Measurements from ENCODE around the gene ERFL.
"Not testable (repeated sequence)": the region's sequence is repeated elsewhere in the genome, so short reads cannot be mapped to it uniquely, and the experiment has no call there.

Gene ERFL

DNA sequence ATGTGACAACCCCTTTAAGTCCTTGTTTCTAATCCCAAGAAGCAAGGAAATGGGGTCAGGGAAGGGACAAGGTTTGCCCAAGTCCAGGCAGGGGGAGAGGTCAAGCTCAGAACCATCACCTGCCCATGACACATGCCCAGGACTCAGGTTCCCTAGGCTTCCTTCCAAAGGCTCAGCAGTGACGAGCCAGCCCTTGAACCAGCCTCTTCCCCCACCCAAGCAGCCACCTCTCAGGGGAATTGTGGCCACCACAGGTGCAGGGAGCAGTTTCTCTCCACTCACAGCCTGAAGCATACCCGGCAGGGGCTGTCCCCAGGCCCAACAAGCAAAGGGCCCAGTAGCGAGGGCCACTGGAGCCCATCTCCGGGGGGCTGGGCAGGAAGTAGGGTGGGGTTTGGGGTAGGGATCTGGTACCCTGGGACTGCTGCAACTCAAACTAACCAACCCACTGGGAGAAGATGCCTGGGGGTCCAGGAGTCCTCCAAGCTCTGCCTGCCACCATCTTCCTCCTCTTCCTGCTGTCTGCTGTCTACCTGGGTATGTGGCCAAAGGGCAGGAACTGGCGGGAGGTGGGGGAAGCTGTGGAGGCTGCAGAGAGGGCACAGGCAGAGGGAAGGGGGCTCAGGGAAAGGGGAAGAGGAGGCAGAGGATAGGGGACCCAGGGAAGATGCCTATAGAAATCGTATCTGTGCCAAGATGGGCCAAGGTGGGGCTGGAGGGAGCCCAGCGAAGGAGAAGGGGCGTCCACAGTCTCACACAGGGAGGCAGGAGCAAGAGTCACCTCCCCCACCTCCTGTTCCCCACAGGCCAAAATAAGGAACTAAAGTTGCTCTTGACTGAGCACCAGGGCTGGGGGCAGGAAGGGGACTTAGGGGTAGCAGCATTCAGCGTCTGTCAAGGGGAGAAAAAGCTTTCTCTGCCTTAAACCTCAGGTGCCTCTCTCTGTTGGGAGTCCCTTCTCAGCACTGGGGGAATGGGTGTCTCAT, 51.1 kb downstream of the ERFL start, which contains the start of gene CD79A:
Gene CD79A, plus strand, starts transcription at position 433 of the 986 bp plus-strand sequence. Its CDS starts 26 bp downstream, at position 459.
- TF ChIP-seq, protein P1, sequence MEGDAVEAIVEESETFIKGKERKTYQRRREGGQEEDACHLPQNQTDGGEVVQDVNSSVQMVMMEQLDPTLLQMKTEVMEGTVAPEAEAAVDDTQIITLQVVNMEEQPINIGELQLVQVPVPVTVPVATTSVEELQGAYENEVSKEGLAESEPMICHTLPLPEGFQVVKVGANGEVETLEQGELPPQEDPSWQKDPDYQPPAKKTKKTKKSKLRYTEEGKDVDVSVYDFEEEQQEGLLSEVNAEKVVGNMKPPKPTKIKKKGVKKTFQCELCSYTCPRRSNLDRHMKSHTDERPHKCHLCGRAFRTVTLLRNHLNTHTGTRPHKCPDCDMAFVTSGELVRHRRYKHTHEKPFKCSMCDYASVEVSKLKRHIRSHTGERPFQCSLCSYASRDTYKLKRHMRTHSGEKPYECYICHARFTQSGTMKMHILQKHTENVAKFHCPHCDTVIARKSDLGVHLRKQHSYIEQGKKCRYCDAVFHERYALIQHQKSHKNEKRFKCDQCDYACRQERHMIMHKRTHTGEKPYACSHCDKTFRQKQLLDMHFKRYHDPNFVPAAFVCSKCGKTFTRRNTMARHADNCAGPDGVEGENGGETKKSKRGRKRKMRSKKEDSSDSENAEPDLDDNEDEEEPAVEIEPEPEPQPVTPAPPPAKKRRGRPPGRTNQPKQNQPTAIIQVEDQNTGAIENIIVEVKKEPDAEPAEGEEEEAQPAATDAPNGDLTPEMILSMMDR (IDR thresholded peaks at IDR 0.05; ENCODE audit: low read depth, low read length) = no peak
- no peak within 1 kb of the TSS for H3K4me3 ChIP-seq (replicated peaks in 1 of 2; ENCODE audit: low read depth in 2 of 2, low read length in 2 of 2)
- no peak for DNase-seq (ENCODE audit: low read depth in 2 of 2)

DNA sequence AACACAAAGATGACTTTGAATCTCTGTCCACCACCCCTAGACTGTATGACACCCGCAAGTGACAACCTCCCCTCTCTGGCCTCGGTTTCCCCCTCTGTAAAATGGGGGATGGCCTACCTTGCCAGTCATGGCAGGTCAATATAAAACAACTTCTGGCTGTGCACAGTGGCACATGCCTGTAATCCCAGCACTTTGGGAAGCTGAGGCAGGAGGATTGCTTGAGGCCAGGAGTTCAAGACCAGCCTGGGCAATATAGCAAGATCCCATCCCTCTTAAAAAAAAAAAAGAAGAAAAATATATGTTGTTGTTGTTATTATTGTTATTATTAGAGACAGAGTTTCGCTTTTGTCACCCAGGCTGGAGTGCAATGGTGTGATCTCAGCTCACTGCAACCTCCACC, 52.3 kb downstream of the ERFL start:
- H3K4me3 ChIP-seq (replicated peaks in 1 of 2; ENCODE audit: low read depth in 2 of 2, low read length in 2 of 2); DNase-seq (ENCODE audit: low read depth in 2 of 2): not testable (repeated sequence)

DNA sequence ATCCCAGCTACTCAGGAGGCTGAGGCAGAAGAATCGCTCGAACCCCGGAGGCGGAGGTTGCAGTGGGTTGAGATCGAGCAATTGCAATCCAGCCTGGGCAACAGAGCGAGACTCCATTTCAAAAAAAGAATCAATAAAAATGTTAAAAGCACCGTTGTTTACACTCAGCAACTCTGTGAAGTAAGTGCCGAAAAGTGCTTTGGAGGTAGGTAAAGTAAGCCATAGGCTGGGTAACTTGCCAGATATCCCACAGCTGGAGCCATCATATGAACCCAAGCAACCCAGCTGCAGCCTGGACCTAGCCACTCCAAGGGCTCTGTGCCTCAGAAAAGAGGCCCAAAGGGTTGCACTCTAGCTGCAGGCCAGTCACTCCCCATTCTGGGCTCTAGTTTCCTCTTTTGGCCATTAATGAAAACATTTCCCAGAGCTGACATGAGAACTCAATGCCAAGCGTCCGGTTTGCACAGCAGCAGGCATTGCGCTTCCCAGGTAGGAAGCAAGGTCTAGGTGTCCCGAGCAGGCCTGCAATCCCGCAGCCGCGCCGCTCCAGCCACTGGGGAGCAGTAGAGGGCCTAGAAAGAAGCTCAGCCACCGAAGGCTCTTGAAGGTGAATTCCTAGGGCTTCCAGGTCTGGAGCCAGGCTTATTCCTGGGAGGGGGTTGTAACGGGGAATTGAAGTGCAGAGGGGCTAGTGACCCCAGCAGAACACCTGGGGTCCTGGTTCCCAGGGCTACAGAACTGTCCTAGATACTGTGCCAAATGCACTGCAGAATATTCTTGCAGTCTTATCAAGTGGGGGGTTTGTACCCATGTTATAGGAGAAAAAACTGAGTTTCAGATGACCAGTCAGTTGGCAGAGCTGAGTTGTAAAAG, 55.2 kb downstream of the ERFL start:
- TF ChIP-seq, protein P1 (IDR thresholded peaks at IDR 0.05; ENCODE audit: low read depth, low read length) = peak; percentile 77
- DNase-seq (ENCODE audit: low read depth in 2 of 2) = peak; percentile 66 to 71
- no peak overlapping the region for H3K4me3 ChIP-seq (replicated peaks in 1 of 2; ENCODE audit: low read depth in 2 of 2, low read length in 2 of 2)

DNA sequence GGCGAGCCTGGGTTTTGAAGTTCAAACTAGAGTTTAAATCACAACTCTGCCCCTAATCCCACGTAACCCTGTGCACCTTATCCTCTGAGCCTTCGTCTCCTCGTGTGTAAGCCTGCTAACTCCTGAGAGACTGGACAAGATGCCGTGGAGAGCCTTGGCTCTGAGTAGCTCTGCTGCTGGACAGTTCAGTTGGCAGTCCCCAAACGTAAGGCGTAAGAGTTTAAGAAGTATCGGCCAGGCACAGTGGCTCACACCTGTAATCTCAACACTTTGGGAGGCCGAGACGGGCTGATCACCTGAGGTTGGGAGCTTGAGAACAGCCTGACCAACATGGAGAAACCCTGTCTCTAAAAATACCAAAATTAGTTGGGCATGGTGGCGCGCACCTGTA, 55.9 kb downstream of the ERFL start:
- TF ChIP-seq, protein P1 (IDR thresholded peaks at IDR 0.05; ENCODE audit: low read depth, low read length) = no peak
- no peak overlapping the region for H3K4me3 ChIP-seq (replicated peaks in 1 of 2; ENCODE audit: low read depth in 2 of 2, low read length in 2 of 2)
- DNase-seq (ENCODE audit: low read depth in 2 of 2) = peak in 1 of 2 donors; percentile 30

DNA sequence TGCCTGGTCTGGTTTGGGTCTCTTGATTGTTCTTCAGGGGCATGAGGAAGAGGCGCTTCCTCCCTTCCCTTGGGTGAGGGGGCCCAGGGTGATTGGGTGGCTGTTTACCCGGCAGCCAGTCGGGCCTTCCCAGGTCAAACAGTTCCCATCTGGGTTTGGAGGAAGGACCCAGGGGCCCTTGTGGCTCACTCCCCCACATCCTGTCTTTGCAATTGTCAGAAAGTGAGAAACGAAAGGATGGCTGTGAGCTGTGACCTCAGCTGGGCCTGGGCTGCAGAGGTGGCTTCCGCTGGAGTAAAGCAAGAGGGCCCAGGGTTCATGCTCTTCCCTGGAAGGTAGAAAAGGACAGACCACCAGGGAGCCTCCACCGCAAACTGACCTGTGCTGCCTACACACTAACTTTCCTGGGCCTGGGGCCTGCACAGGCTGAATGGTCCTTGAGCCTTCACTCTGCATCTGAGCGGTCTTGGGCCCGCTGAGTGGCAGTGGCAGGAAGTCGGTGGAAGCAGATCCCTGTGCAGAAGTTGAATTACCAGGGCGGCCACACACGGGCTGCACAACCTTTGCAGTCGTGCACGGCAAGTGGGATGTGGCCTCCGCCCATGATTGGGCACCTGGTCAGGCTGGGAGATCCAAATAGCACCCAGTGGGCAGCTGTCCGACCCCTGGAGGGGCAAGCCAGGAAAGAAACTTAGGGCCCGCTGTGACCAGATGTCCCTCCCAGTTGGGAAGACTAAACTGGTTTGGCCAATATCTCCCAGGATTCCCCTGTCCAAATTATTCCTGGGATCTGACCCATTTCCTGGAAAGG, 56.5 kb downstream of the ERFL start:
- TF ChIP-seq, protein P1 (IDR thresholded peaks at IDR 0.05; ENCODE audit: low read depth, low read length) = no peak
- no peak overlapping the region for H3K4me3 ChIP-seq (replicated peaks in 1 of 2; ENCODE audit: low read depth in 2 of 2, low read length in 2 of 2)
- peak in 1 of 2 donors; percentile 6 for DNase-seq (ENCODE audit: low read depth in 2 of 2)

DNA sequence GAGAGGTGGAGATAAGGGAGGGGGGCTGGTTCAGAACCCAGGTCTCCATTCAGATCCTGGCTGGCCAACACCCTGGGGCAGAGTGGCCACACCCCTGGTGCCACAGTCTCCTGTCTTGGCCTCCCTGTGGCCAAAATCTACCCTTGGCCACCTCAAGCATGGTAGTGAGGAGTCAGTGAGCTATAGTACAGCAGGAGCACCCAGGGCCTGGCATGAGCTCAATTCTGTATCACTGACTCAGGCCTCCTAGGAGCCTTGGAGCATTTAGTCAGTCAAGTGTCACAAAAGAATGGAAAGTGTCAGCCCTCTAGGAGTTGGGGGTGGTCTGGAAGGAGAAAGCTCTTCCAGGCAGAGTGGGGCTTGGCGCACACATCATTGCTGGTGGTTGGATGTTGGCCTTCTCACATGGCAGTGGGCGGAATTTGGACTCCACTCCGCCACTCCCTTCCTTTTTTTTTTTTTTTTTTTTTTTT, 57.8 kb downstream of the ERFL start:
- H3K4me3 ChIP-seq (replicated peaks in 1 of 2; ENCODE audit: low read depth in 2 of 2, low read length in 2 of 2) = no peak overlapping the region
- DNase-seq (ENCODE audit: low read depth in 2 of 2) = peak; percentile 58 to 70
- TF ChIP-seq, protein P1 (IDR thresholded peaks at IDR 0.05; ENCODE audit: low read depth, low read length) = no peak
